ENCODE data around the gene GJB6.

GJB6 gene

DNA sequence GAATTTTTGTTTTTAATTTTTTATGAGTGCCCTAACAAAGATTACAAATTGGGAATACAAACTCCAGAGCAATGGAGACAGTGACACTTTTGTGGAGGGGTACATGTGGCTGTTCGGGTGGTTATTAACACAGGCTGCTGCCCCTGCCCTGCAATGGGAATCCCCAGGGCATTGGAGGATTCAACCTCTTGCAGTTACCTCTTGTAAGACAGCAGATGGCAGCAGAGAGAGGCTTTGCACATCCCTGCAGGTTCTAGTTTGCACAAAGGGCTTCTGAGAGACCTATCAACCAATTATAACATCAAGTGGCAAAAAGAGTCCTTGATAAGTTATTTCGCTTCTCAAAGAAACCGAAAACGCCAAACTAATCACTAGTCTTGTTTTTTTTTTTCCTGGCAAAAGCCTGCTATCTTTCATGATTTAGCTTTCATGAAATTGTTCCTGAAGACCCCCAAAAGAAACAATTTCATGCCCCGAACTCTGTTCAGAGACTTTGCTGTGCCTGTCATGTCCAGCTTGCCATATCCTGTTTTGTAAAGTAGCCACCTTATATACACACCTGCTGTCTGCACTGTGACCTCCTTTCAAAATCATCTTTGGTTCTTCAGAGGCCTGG, 49.8 kb downstream of the GJB6 start:
- TF ChIP-seq BHLHE40 (IDR thresholded peaks at IDR 0.05; ENCODE audit: borderline replicate concordance): no peak
- TF ChIP-seq L3MBTL2 (conservative IDR thresholded peaks at IDR 0.05): no peak
- TF ChIP-seq FOXM1 (IDR thresholded peaks at IDR 0.05; ENCODE audit: borderline replicate concordance): no peak
- ChIA-PET POLR2A (no interaction called here), CTCF (interaction anchor here (0.6 kb wide), 1 partner anchor 89 kb away, joined by 4 read pairs; no protein-coding TSS in a partner anchor)
- DNase-seq (ENCODE audit: extremely low spot score): peak; percentile 71

- CTCF ChIA-PET: interaction anchor here (0.6 to 0.7 kb wide), 2 partner anchors 16 to 746 kb away, joined by 3 to 4 read pairs; no protein-coding TSS in a partner anchor
- POLR2A ChIA-PET: interaction anchor here (0.6 kb wide), 1 partner anchor 521 kb away, joined by 3 read pairs; no protein-coding TSS in a partner anchor
- DNase-seq (ENCODE audit: extremely low spot score): no peak
- TF ChIP-seq TARDBP (IDR thresholded peaks at IDR 0.05) (no peak), FOXA1 (IDR thresholded peaks at IDR 0.05) (no peak)
These were observed 50.9 kb downstream of the GJB6 start for GRCh38 chr13:20181188-20181587.

DNA sequence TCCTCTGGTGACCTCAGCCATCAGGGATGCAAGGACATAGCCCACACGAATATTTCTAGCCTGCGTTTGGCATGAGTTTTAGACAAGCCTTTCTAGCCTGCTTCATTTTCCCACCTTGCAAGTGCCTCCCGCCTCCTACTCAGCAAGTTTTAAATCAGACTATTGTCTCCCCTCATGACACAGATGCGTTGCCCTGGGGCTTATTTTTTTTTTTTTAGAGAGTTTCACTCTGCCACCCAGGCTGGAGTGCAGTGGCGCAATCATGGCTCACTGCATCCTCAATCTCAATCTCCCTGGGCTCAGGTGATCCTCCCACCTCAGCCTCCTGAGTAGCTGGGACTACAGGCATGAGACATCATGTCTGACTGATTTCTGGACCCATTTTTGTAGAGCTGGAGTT, 54.0 kb downstream of the GJB6 start:
- DNase-seq (ENCODE audit: extremely low spot score): no peak
- TF ChIP-seq LEF1 (IDR thresholded peaks at IDR 0.05; ENCODE audit: borderline replicate concordance) (no peak), ELF4 (IDR thresholded peaks at IDR 0.05) (no peak)
- CTCF ChIA-PET: interaction anchor here (0.9 kb wide), 1 partner anchor 19 kb away, joined by 3 read pairs; no protein-coding TSS in a partner anchor
- POLR2A ChIA-PET: interaction anchor here (1.1 kb wide), 1 partner anchor 51 kb away, joined by 3 read pairs; no protein-coding TSS in a partner anchor

DNA sequence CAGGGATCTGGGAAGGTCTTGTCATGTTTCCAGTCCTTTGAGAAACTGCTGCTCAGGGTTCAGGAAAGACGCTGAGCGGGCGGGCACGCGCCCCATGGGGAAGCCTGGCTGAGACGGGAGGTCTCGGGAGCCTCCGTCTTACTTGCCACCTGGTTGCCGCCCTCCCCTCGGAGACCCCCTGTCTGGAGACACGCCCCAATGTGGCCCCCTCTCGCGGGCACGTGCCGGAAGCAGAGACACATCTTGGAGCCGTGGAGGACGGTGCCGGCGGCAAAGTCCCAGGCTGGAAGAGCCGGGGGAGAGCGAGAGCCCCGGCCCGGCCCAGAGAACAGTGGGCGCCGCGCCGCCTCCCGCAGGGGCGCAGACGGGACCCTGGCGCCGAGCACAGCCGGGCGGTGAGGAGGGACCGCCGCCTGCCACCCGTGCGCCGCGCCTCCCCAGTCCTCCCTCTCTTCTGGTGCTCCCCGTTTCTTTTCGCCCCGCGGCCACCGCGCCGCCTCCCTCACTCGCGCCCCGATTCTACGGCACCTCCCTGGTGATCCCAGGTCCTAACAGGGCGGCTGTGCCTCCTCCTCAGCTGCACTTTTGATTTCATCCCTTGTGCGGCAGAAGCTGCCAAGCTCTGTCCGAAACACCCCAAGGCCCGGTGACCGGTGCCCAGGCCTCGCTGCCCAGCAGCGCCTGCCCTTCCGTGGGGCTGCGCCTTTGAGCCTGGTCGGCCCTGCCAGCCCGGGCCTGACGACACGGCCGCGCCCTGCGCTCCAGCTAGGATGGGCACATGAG, 54.9 kb downstream of the GJB6 start:
- POLR2A ChIA-PET: no interaction called here
- CTCF ChIA-PET: no interaction called here
- TF ChIP-seq FOXA1 (IDR thresholded peaks at IDR 0.05): no peak
- TF ChIP-seq SUZ12 (IDR thresholded peaks at IDR 0.05): no peak
- TF ChIP-seq FOXK2 (IDR thresholded peaks at IDR 0.05): no peak
- TF ChIP-seq BHLHE40 (IDR thresholded peaks at IDR 0.05; ENCODE audit: borderline replicate concordance): no peak
- TF ChIP-seq ZNF384 (IDR thresholded peaks at IDR 0.05): no peak
- TF ChIP-seq, protein P1, sequence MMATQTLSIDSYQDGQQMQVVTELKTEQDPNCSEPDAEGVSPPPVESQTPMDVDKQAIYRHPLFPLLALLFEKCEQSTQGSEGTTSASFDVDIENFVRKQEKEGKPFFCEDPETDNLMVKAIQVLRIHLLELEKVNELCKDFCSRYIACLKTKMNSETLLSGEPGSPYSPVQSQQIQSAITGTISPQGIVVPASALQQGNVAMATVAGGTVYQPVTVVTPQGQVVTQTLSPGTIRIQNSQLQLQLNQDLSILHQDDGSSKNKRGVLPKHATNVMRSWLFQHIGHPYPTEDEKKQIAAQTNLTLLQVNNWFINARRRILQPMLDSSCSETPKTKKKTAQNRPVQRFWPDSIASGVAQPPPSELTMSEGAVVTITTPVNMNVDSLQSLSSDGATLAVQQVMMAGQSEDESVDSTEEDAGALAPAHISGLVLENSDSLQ (IDR thresholded peaks at IDR 0.05): no peak
- TF ChIP-seq HDGF (IDR thresholded peaks at IDR 0.05; ENCODE audit: borderline replicate concordance): no peak
- TF ChIP-seq FOXM1 (IDR thresholded peaks at IDR 0.05; ENCODE audit: borderline replicate concordance): no peak
- TF ChIP-seq TARDBP (IDR thresholded peaks at IDR 0.05): no peak
- TF ChIP-seq ARNT (IDR thresholded peaks at IDR 0.05): no peak
- no peak for TF ChIP-seq NFRKB (IDR thresholded peaks at IDR 0.05)
- TF ChIP-seq CTBP1 (IDR thresholded peaks at IDR 0.05; ENCODE audit: borderline replicate concordance): no peak
- TF ChIP-seq L3MBTL2 (conservative IDR thresholded peaks at IDR 0.05): no peak
- DNase-seq (ENCODE audit: extremely low spot score): no peak

- ChIA-PET POLR2A (no interaction called here), CTCF (no interaction called here)
- no peak for TF ChIP-seq FOXM1 (IDR thresholded peaks at IDR 0.05; ENCODE audit: borderline replicate concordance)
- no peak for TF ChIP-seq L3MBTL2 (conservative IDR thresholded peaks at IDR 0.05)
- no peak for DNase-seq (ENCODE audit: extremely low spot score)
These were observed 56.0 kb downstream of the GJB6 start for GRCh38 chr13:20175907-20176652.

DNA sequence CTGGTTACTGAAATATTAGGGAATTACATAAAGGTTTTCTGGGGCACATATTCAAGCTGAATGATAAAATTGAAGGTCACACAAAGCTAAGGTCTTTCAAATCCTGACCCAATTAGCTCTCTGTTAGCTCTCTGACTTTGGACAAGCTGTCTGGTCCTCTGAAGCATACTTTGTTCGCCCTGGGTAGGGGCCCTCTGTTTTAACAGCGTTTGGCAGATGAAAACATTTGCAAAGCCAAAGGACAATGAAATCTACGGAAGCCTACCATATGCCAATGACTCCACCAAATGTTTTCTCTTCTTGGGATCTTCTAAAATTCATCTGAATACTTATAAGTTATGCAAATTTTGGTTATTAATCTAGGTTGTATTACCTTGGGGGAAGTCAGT, 56.7 kb downstream of the GJB6 start:
- POLR2A ChIA-PET: interaction anchor here (0.6 kb wide), 1 partner anchor 307 kb away, joined by 3 read pairs; no protein-coding TSS in a partner anchor
- no peak for DNase-seq (ENCODE audit: extremely low spot score)
- CTCF ChIA-PET: no interaction called here
- TF ChIP-seq LEF1 (IDR thresholded peaks at IDR 0.05; ENCODE audit: borderline replicate concordance): no peak
- no peak for TF ChIP-seq SUZ12 (IDR thresholded peaks at IDR 0.05)
- TF ChIP-seq ARNT (IDR thresholded peaks at IDR 0.05): no peak
- no peak for TF ChIP-seq NFRKB (IDR thresholded peaks at IDR 0.05)
- no peak for TF ChIP-seq FOXM1 (IDR thresholded peaks at IDR 0.05; ENCODE audit: borderline replicate concordance)
- no peak for TF ChIP-seq FOXA1 (IDR thresholded peaks at IDR 0.05)
- TF ChIP-seq HDGF (IDR thresholded peaks at IDR 0.05; ENCODE audit: borderline replicate concordance): no peak
- no peak for TF ChIP-seq SP1 (IDR thresholded peaks at IDR 0.05)
- TF ChIP-seq CTBP1 (IDR thresholded peaks at IDR 0.05; ENCODE audit: borderline replicate concordance): no peak
- no peak for TF ChIP-seq L3MBTL2 (conservative IDR thresholded peaks at IDR 0.05)
- TF ChIP-seq FOXK2 (IDR thresholded peaks at IDR 0.05): no peak
- TF ChIP-seq ZNF384 (IDR thresholded peaks at IDR 0.05): no peak
- no peak for TF ChIP-seq TARDBP (IDR thresholded peaks at IDR 0.05)
- no peak for TF ChIP-seq BHLHE40 (IDR thresholded peaks at IDR 0.05; ENCODE audit: borderline replicate concordance)
- TF ChIP-seq, protein P1 (IDR thresholded peaks at IDR 0.05): no peak

Measured in HEK293T (cell line).